Measurements from ENCODE around the gene NDUFAF2. TPM values are rescaled to one million over a fixed set of nuclear protein-coding genes. Genes with fewer than 3 reads are reported as not detected.
"Not testable (repeated sequence)": the region's sequence is repeated elsewhere in the genome, so short reads cannot be mapped to it uniquely, and the experiment has no call there.

NDUFAF2 gene
- total RNA-seq, 2 experiments from 2014 or later, result 41.2 to 46.6 TPM

GRCh38 chr5:61023131-61023530, 78.1 kb downstream of the NDUFAF2 start:
- ChIA-PET POLR2A (no interaction called here), CTCF (no interaction called here)
- no peak for ATAC-seq
- Mint-ChIP-seq H3K36me3 (ENCODE audit: low read depth) (peaks cover 11% of the 10 kb centered on the region), H3K27ac (no peak overlapping the region), H3K27me3 (no peaks in the 10 kb centered on the region), H3K4me1 (ENCODE audit: low read depth) (peaks cover 11% of the 10 kb centered on the region), H3K9me3 (peaks cover 2% of the 10 kb centered on the region), H3K4me3 (no peak overlapping the region)
- intact Hi-C loops (cut with micrococcal nuclease), result no loop called here
- TF ChIP-seq CTCF (IDR thresholded peaks at IDR 0.05), result no peak
- no peak for DNase-seq

GRCh38 chr5:61026004-61026403, 81.0 kb downstream of the NDUFAF2 start:
- no peak overlapping the region for H3K27ac Mint-ChIP-seq
- no peak for DNase-seq
- H3K9me3 Mint-ChIP-seq, result peaks cover 2% of the 10 kb centered on the region
- no peak for TF ChIP-seq CTCF (IDR thresholded peaks at IDR 0.05)
- intact Hi-C loops (cut with micrococcal nuclease), result no loop called here
- H3K27me3 Mint-ChIP-seq, result no peaks in the 10 kb centered on the region
- H3K4me1 Mint-ChIP-seq (ENCODE audit: low read depth), result peaks cover 8% of the 10 kb centered on the region
- no peak for ATAC-seq
- no peak overlapping the region for H3K4me3 Mint-ChIP-seq
- POLR2A ChIA-PET, result no interaction called here
- CTCF ChIA-PET, result no interaction called here
- peaks cover 10% of the 10 kb centered on the region for H3K36me3 Mint-ChIP-seq (ENCODE audit: low read depth)

- ChIA-PET POLR2A (no interaction called here), CTCF (no interaction called here)
- Mint-ChIP-seq H3K9me3 (peaks cover 2% of the 10 kb centered on the region), H3K36me3 (ENCODE audit: low read depth) (peaks cover 6% of the 10 kb centered on the region), H3K4me1 (ENCODE audit: low read depth) (peaks cover 6% of the 10 kb centered on the region), H3K4me3 (no peak overlapping the region), H3K27ac (no peak overlapping the region), H3K27me3 (no peaks in the 10 kb centered on the region)
- no peak for ATAC-seq
- no peak for DNase-seq
- intact Hi-C loops (cut with micrococcal nuclease), result no loop called here
- no peak for TF ChIP-seq CTCF (IDR thresholded peaks at IDR 0.05)
Observed at GRCh38 chr5:61028382-61028781, 83.4 kb downstream of the NDUFAF2 start.

GRCh38 chr5:61029456-61030162, 84.6 kb downstream of the NDUFAF2 start:
- Mint-ChIP-seq H3K9me3 (peaks cover 2% of the 10 kb centered on the region), H3K4me3 (no peak overlapping the region), H3K36me3 (ENCODE audit: low read depth) (peaks cover 6% of the 10 kb centered on the region), H3K27ac (no peak overlapping the region), H3K27me3 (no peaks in the 10 kb centered on the region), H3K4me1 (ENCODE audit: low read depth) (peaks cover 5% of the 10 kb centered on the region)
- DNase-seq (no peak), ATAC-seq (no peak)
- no peak for TF ChIP-seq CTCF (IDR thresholded peaks at IDR 0.05)
- ChIA-PET CTCF (no interaction called here), POLR2A (no interaction called here)
- intact Hi-C loops (cut with micrococcal nuclease), result no loop called here

- Mint-ChIP-seq H3K4me3 (no peak overlapping the region), H3K9me3 (peaks cover 2% of the 10 kb centered on the region), H3K27ac (no peak overlapping the region), H3K4me1 (ENCODE audit: low read depth) (peaks cover 3% of the 10 kb centered on the region), H3K27me3 (no peaks in the 10 kb centered on the region), H3K36me3 (ENCODE audit: low read depth) (peaks cover 6% of the 10 kb centered on the region)
- ATAC-seq (no peak), DNase-seq (no peak)
- intact Hi-C loops (cut with micrococcal nuclease), result no loop called here
- CTCF ChIA-PET, result no interaction called here
- no peak for TF ChIP-seq CTCF (IDR thresholded peaks at IDR 0.05)
- POLR2A ChIA-PET, result no interaction called here
Observed at GRCh38 chr5:61030163-61030482, 85.1 kb downstream of the NDUFAF2 start.

- DNase-seq; CTCF ChIA-PET; H3K4me3 Mint-ChIP-seq; H3K27ac Mint-ChIP-seq; H3K36me3 Mint-ChIP-seq (ENCODE audit: low read depth); H3K27me3 Mint-ChIP-seq; ATAC-seq; H3K4me1 Mint-ChIP-seq (ENCODE audit: low read depth); intact Hi-C loops (cut with micrococcal nuclease); POLR2A ChIA-PET; H3K9me3 Mint-ChIP-seq: not testable (repeated sequence)
Observed at GRCh38 chr5:61031301-61031700, 86.3 kb downstream of the NDUFAF2 start.
